ENCODE data around the gene ADAP1. TPM values are rescaled to one million over a fixed set of nuclear protein-coding genes. Genes with fewer than 3 reads are reported as not detected.

ADAP1 gene
- total and polyA plus RNA-seq, 12 donors: 0.29 to 60.2 (median 9.3) TPM

GRCh38 chr7:894164-894867, 60.2 kb downstream of the ADAP1 start:
- no peak for DNase-seq
- H3K36me3 ChIP-seq (replicated peaks in 1 of 2): peaks cover 0 to 61% of the 10 kb centered on the region in 2 donors
- no peaks in the 10 kb centered on the region for H3K27me3 ChIP-seq
- 93 to 96% (median 95%) methylated on average over 22 to 40 of the region's 40 CpGs for WGBS, 4 donors
- no peak overlapping the region for H3K4me3 ChIP-seq
- no peaks in the 10 kb centered on the region for H3K9me3 ChIP-seq (replicated peaks in 1 of 3)
- H3K27ac ChIP-seq: no peak overlapping the region
- no peak for TF ChIP-seq POLR2A (IDR thresholded peaks at IDR 0.05)
- TF ChIP-seq, protein P1, sequence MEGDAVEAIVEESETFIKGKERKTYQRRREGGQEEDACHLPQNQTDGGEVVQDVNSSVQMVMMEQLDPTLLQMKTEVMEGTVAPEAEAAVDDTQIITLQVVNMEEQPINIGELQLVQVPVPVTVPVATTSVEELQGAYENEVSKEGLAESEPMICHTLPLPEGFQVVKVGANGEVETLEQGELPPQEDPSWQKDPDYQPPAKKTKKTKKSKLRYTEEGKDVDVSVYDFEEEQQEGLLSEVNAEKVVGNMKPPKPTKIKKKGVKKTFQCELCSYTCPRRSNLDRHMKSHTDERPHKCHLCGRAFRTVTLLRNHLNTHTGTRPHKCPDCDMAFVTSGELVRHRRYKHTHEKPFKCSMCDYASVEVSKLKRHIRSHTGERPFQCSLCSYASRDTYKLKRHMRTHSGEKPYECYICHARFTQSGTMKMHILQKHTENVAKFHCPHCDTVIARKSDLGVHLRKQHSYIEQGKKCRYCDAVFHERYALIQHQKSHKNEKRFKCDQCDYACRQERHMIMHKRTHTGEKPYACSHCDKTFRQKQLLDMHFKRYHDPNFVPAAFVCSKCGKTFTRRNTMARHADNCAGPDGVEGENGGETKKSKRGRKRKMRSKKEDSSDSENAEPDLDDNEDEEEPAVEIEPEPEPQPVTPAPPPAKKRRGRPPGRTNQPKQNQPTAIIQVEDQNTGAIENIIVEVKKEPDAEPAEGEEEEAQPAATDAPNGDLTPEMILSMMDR (IDR thresholded peaks at IDR 0.05): no peak
- intact Hi-C loops (cut with DNase I): no loop called here
- H3K4me1 ChIP-seq (replicated peaks in 1 of 2): peaks cover 0 to under 1% of the 10 kb centered on the region in 2 donors

DNA sequence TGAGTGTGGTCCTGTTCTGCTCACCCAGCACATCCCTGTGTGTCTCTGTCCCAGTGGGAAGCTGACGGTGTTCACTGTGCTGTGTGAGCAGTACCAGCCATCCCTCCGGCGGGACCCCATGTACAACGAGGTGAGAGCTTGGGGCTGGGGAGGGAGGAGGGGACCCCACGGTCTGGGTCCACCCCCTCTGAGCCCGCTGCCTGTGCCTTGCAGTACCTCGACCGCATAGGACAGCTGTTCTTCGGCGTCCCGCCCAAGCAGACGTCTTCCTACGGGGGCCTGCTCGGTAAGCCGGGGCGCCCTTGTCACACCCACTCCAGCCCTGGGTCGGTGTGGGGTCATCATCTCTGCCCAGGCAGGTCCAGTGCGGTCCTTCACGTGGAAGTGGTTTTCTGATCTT, 60.8 kb downstream of the ADAP1 start:
- Histone ChIP-seq H3K4me1 (replicated peaks in 1 of 2) (peaks cover 2 to 6% of the 10 kb centered on the region in 2 donors), H3K9me3 (replicated peaks in 1 of 3) (no peaks in the 10 kb centered on the region), H3K27me3 (no peaks in the 10 kb centered on the region), H3K36me3 (replicated peaks in 1 of 2) (peaks cover 0 to 66% of the 10 kb centered on the region in 2 donors), H3K4me3 (no peak overlapping the region), H3K27ac (no peak overlapping the region)
- 84 to 95% (median 90%) methylated on average over 11 to 19 of the region's 19 CpGs for WGBS, 4 donors
- intact Hi-C loops (cut with DNase I): no loop called here
- DNase-seq: no peak
- TF ChIP-seq POLR2A (IDR thresholded peaks at IDR 0.05): no peak
- TF ChIP-seq, protein P1 (IDR thresholded peaks at IDR 0.05): no peak

- Histone ChIP-seq H3K4me1 (replicated peaks in 1 of 2) (peaks cover 9 to 14% of the 10 kb centered on the region in 2 donors), H3K9me3 (replicated peaks in 1 of 3) (no peaks in the 10 kb centered on the region), H3K27ac (no peak overlapping the region), H3K4me3 (no peak overlapping the region), H3K36me3 (replicated peaks in 1 of 2) (peaks cover 0 to 74% of the 10 kb centered on the region in 2 donors), H3K27me3 (no peaks in the 10 kb centered on the region)
- no peak for TF ChIP-seq POLR2A (IDR thresholded peaks at IDR 0.05)
- TF ChIP-seq, protein P1 (IDR thresholded peaks at IDR 0.05): no peak
- DNase-seq: no peak
- intact Hi-C loops (cut with DNase I): no loop called here
- WGBS, 4 donors: 93 to 96% (median 94%) methylated on average over 45 to 48 of the region's 48 CpGs
Observed at GRCh38 chr7:892648-893593, 61.6 kb downstream of the ADAP1 start.

DNA sequence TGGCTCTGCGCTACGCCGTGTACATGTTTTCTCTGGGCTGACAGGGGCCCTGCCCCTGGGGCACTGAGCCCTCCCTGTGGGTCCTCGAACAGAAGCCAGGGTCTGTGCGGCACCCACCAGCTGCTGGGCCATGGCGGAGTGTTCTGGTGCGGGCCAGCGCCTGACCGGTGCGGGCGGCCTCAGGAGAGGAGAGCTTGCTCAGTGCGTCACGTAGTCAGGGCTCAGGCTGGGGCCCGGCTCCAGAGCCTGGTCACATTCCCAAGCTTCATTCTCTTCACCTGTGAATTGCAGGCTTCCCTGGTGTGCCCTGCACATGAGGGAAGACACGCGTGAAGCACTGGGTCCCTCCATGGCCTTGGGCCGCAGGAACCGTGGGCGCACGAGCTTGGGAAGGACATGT, 62.7 kb downstream of the ADAP1 start:
- Histone ChIP-seq H3K27ac (no peak overlapping the region), H3K4me1 (replicated peaks in 1 of 2) (peaks cover 11 to 16% of the 10 kb centered on the region in 2 donors), H3K4me3 (no peak overlapping the region), H3K27me3 (no peaks in the 10 kb centered on the region), H3K36me3 (replicated peaks in 1 of 2) (peaks cover 0 to 79% of the 10 kb centered on the region in 2 donors), H3K9me3 (replicated peaks in 1 of 3) (no peaks in the 10 kb centered on the region)
- intact Hi-C loops (cut with DNase I): no loop called here
- TF ChIP-seq, protein P1 (IDR thresholded peaks at IDR 0.05): no peak
- no peak for TF ChIP-seq POLR2A (IDR thresholded peaks at IDR 0.05)
- WGBS, 4 donors: 72 to 94% (median 88%) methylated on average over 3 to 20 of the region's 20 CpGs
- no peak for DNase-seq

Measured in adrenal gland (tissue), 12 donors.